GM12878 (cell line): ENCODE results near the gene ANKRD33. TPM values are rescaled to one million over a fixed set of nuclear protein-coding genes. Genes with fewer than 3 reads are reported as not detected.

ENCODE experiments used
- ATAC-seq: fragments of 200-7000 bp; cut with Tn5 transposase; 3 replicates; pipeline ENCODE4 v1.9.1; 2020; ENCODE audit warnings: mild to moderate bottlenecking, moderate library complexity
- BruUV-seq: library from RNA; stranded (reverse); fragments of 400-500 nt; replicated peaks from 2 replicates; lab custom pipeline; 2021; lab: Mats Ljungman, UMichigan
- CTCF ChIA-PET: fragments of 300-600 bp; sonication (Branson Sonifier 250); formaldehyde crosslinking; extraction: SDS; loops from one replicate; lab custom pipeline; 2021; ENCODE audit warnings: inconsistent platforms; lab: Yijun Ruan, JAX
- POLR2A ChIA-PET: fragments of 350-600 bp; formaldehyde crosslinking; extraction: SDS; loops from one replicate; lab custom pipeline; 2021; ENCODE audit warnings: inconsistent platforms; lab: Charles Lee
- RAD21 ChIA-PET: fragments of 300-600 bp; sonication (Branson Sonifier 250); formaldehyde crosslinking; loops from one replicate; lab custom pipeline; 2023; ENCODE audit warnings: antibody characterized with exemption; ENCODE audit not compliant: unreplicated experiment; lab: Charles Lee
- SMC1A ChIA-PET: fragments of 300-600 bp; sonication (Branson Sonifier 250); formaldehyde crosslinking; loops from one replicate; lab custom pipeline; 2023; ENCODE audit not compliant: unreplicated experiment, uncharacterized antibody; lab: Charles Lee
- DNase-seq: peaks from one replicate; pipeline ENCODE4 v3.0.0-alpha.2; 2011; ENCODE audit warnings: low read depth, low spot score
- FAIRE-seq: peaks from 3 replicates; lab custom pipeline; 2011; peaks lifted over from hg19 to GRCh38; lab: Jason Lieb, UNC
- H2AFZ ChIP-seq: 2 replicates; pipeline ENCODE4 v1.6.0; 2011; ENCODE audit warnings: low read depth, low read length, control low read depth; ENCODE audit not compliant: control insufficient read depth
- H3K27ac ChIP-seq: 2 replicates; pipeline ENCODE4 v1.5.1; 2011; ENCODE audit warnings: control low read depth; ENCODE audit not compliant: control insufficient read depth, insufficient read depth
- H3K27me3 ChIP-seq, 2 experiments: replicated peaks in 1 of 2; 2 replicates each; pipeline versions ENCODE4 v1.6.0 to v1.6.1; 2011; ENCODE audit warnings: low read length in 1 of 2; ENCODE audit not compliant: control insufficient read depth in 2 of 2, insufficient read depth in 2 of 2
- H3K36me3 ChIP-seq, 2 experiments: 2 replicates each; pipeline ENCODE4 v1.5.1; 2011; ENCODE audit warnings: low read length in 1 of 2; ENCODE audit not compliant: control insufficient read depth in 2 of 2, insufficient read depth in 2 of 2
- H3K4me1 ChIP-seq: 2 replicates; pipeline ENCODE4 v1.6.1; 2011; ENCODE audit warnings: mild to moderate bottlenecking, low read length, moderate library complexity, mixed read lengths; ENCODE audit not compliant: control insufficient read depth, insufficient read depth
- H3K4me2 ChIP-seq: 2 replicates; pipeline ENCODE4 v1.6.0; 2011; ENCODE audit warnings: control low read depth; ENCODE audit not compliant: control insufficient read depth, insufficient read depth
- H3K4me3 ChIP-seq: fragments of 200-600 bp; sonication (generic); 2 replicates; pipeline ENCODE4 v1.5.1; 2016
- H3K79me2 ChIP-seq: 2 replicates; pipeline ENCODE4 v1.6.0; 2011; ENCODE audit warnings: low read length; ENCODE audit not compliant: control insufficient read depth, insufficient read depth
- H3K9ac ChIP-seq: 2 replicates; pipeline ENCODE4 v1.8.0; 2011; ENCODE audit warnings: low read length, control low read depth, mixed read lengths; ENCODE audit not compliant: control insufficient read depth, insufficient read depth
- H3K9me3 ChIP-seq: replicated peaks from 3 replicates; pipeline ENCODE4 v1.5.1; 2011; ENCODE audit warnings: mild to moderate bottlenecking, low read length; ENCODE audit not compliant: control insufficient read depth, insufficient read depth
- H4K20me1 ChIP-seq: 2 replicates; pipeline ENCODE4 v1.6.0; 2011; ENCODE audit not compliant: control insufficient read depth, insufficient read depth
- BMI1 ChIP-seq: fragments of 450-650 bp; IDR thresholded peaks from 2 replicates; pipeline ENCODE4 v1.6.1; 2016; ENCODE audit warnings: mild to moderate bottlenecking, moderate library complexity, borderline replicate concordance
- BRCA1 ChIP-seq: IDR thresholded peaks from 2 replicates; pipeline ENCODE4 v1.6.1; 2011; ENCODE audit warnings: low read depth, low read length, improper control_type of control experiment
- CBX5 ChIP-seq: sonication (generic); IDR thresholded peaks from 2 replicates; pipeline ENCODE4 v1.6.1; 2016; ENCODE audit warnings: low read depth, moderate library complexity, mild to moderate bottlenecking, inconsistent platforms
- CEBPB ChIP-seq, 2 experiments: fragments of 150-350 bp in 1 of 2; IDR thresholded peaks; 2 replicates each; pipeline ENCODE4 v1.6.1; 2012 to 2014; ENCODE audit warnings: low read depth in 2 of 2, low read length in 2 of 2, borderline replicate concordance in 1 of 2, inconsistent platforms in 1 of 2
- CHD1 ChIP-seq: IDR thresholded peaks from 2 replicates; pipeline ENCODE4 v1.6.1; 2012; ENCODE audit warnings: low read depth, low read length, improper control_type of control experiment
- MXI1 ChIP-seq: fragments of 150-350 bp; IDR thresholded peaks from 2 replicates; pipeline ENCODE4 v1.6.1; 2011; ENCODE audit warnings: low read depth, mild to moderate bottlenecking, inconsistent platforms, low read length, improper control_type of control experiment
- NFXL1 ChIP-seq: fragments of 450-650 bp; IDR thresholded peaks from 2 replicates; pipeline ENCODE4 v1.6.1; 2017; ENCODE audit warnings: antibody characterized with exemption, mild to moderate bottlenecking, borderline replicate concordance
- NRF1 ChIP-seq: conservative IDR thresholded peaks from 2 replicates; pipeline ENCODE4 v1.6.1; 2011; ENCODE audit warnings: mild to moderate bottlenecking, low read depth, low read length, improper control_type of control experiment
- POU2F2 ChIP-seq: IDR thresholded peaks from 3 replicates; pipeline ENCODE4 v1.6.1; 2011; ENCODE audit warnings: low read depth, mild to moderate bottlenecking, low read length, borderline replicate concordance
- RBBP5 ChIP-seq: fragments of 200-600 bp; sonication (generic); conservative IDR thresholded peaks from 2 replicates; pipeline ENCODE4 v1.6.1; 2016
- SKIL ChIP-seq: fragments of 450-650 bp; IDR thresholded peaks from 2 replicates; pipeline ENCODE4 v1.6.1; 2017; ENCODE audit warnings: mild to moderate bottlenecking, low read depth, inconsistent platforms; ENCODE audit not compliant: poor library complexity, severe bottlenecking
- ZBTB40 ChIP-seq: fragments of 450-650 bp; IDR thresholded peaks from 2 replicates; pipeline ENCODE4 v1.6.1; 2016; ENCODE audit warnings: mild to moderate bottlenecking, moderate library complexity, borderline replicate concordance
- ZNF622 ChIP-seq: fragments of 450-650 bp; IDR thresholded peaks from 2 replicates; pipeline ENCODE4 v1.6.1; 2017; ENCODE audit warnings: mild to moderate bottlenecking, inconsistent platforms
- WGBS: methylation state at CpG from one replicate; pipeline ENCODE4 v1.1.6; 2016; ENCODE audit warnings: low lambda C conversion rate; ENCODE audit not compliant: insufficient replicate concordance, insufficient coverage; ENCODE audit errors: missing lambda C conversion rate; 5-methylcytosine and 5-hydroxymethylcytosine counted together
- in situ Hi-C: fragments of 300-500 bp; cut with MboI; formaldehyde crosslinking; loops from 9 replicates; pipeline ENCODE4 v1.14.3; 2018; ENCODE audit warnings: mixed read lengths
- intact Hi-C: fragments of 100-400 bp; cut with micrococcal nuclease; formaldehyde crosslinking; loops from one replicate; pipeline ENCODE4 v1.14.2; 2022; ENCODE audit not compliant: unreplicated experiment
- polyA plus RNA-seq, 11 experiments: library from polyadenylated mRNA; depleted of rRNA in 4 of 11; unstranded in 6 of 11; stranded (reverse) in 5 of 11; fragments of >200 nt; fragmentation: Nextera tagmentation in 4 of 11; fragmentation: Illumina TruSeq in 1 of 11; extraction: Ambion mirVana in 4 of 11; extraction: Trizol in 1 of 11; gene quantifications; 1 replicate in 1 of 11; 2 replicates in 10 of 11; pipeline versions ENCODE4 v1.2.1 to v1.2.3, GENCODE V29; 2011 to 2016; ENCODE audit warnings: inconsistent platforms in 2 of 11, missing spikeins in 2 of 11, low read depth in 1 of 11
- total RNA-seq, 4 experiments: library from RNA; depleted of rRNA in 3 of 4; stranded (reverse); fragments of >200 nt in 3 of 4; fragmentation: Illumina TruSeq in 1 of 4; extraction: Trizol in 1 of 4; gene quantifications; 2 replicates each; pipeline versions ENCODE4 v1.2.1 to v1.2.3, GENCODE V29; 2013 to 2021
- TF ChIP-seq, protein P1 (sequence below): IDR thresholded peaks from 2 replicates; pipeline ENCODE4 v1.6.1; 2012; ENCODE audit warnings: low read depth, low read length, improper control_type of control experiment
- TF ChIP-seq, protein P2 (sequence below): fragments of 450-650 bp; IDR thresholded peaks from 2 replicates; pipeline ENCODE4 v1.6.1; 2017; ENCODE audit warnings: low read depth, mild to moderate bottlenecking, moderate library complexity

The ANKRD33 gene
- total and polyA plus RNA-seq, 10 of the 15 experiments (the other 5 are each of a cell fraction or from before 2014, with no cell fraction given): not detected

DNA sequence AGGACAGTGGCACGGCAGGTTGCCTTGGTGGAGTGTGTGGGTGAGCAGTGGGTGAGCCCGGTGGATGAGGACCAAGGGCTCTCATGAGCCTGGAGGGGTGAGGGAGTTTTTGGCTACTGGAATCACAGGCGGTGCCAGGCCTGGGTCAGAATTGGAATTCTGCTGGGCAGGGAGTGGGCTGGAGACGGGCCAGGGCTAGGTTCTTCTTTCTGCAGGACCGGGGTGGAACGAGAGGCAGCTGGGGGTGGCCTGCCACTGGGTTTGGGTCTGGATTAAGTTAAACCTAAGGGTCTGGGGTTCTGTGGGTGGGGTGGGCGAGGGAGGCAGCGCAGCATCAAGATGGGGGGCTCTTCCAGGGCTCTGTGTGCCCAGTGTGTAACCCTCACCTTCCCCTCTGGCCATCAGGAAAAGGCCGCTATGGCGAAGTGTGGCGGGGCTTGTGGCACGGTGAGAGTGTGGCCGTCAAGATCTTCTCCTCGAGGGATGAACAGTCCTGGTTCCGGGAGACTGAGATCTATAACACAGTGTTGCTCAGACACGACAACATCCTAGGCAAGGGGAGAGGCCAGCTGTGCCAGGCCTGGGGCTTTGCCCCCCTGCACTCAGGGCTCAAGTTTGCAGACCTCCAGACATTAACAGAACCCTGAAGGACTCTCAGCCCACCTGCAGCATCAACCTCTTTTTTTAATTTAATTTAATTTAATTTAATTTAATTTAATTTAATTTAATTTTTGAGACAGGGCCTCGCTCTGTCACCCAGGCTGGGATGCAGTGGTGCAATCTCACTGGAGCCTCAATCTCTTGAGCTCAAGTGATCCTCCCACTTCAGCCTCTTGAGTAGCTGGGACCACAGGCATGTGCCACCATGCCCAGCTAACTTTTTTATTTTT lies 26.4 kb downstream of the ANKRD33 start:
- H3K79me2 ChIP-seq: no peaks in the 10 kb centered on the region
- FAIRE-seq (no peak), DNase-seq (no peak), ATAC-seq (no peak)
- WGBS: 37% methylated on average over 16 of the region's 17 CpGs
- H3K27me3 ChIP-seq: peaks cover 1 to 4% of the 10 kb centered on the region in 2 experiments; a peak in 3 of 4 replicates
- H3K4me1 ChIP-seq: peaks cover 14% of the 10 kb centered on the region
- SMC1A ChIA-PET: interaction anchor here (1.2 kb wide), 1 partner anchor 63 kb away, joined by 3 read pairs; no protein-coding TSS in a partner anchor
- BruUV-seq: no TSS peak
- POLR2A ChIA-PET: no interaction called here
- intact Hi-C loops (no loop called here), in situ Hi-C loops (no loop called here)
- H3K9me3 ChIP-seq: no peaks in the 10 kb centered on the region
- CTCF ChIA-PET: interaction anchor here (1.3 kb wide), 1 partner anchor 67 kb away, joined by 3 read pairs; no protein-coding TSS in a partner anchor
- no peaks in the 10 kb centered on the region for H3K36me3 ChIP-seq
- H3K4me2 ChIP-seq: no peak overlapping the region
- H3K4me3 ChIP-seq: no peak overlapping the region
- H3K27ac ChIP-seq: no peak overlapping the region
- H3K9ac ChIP-seq: no peak overlapping the region
- H4K20me1 ChIP-seq: no peaks in the 10 kb centered on the region
- RAD21 ChIA-PET: interaction anchor here (0.6 kb wide), 1 partner anchor 97 kb away, joined by 3 read pairs; no protein-coding TSS in a partner anchor
- H2AFZ ChIP-seq: no peak overlapping the region
- TF ChIP-seq NFXL1 (no peak), BMI1 (no peak), ZNF622 (no peak), ZBTB40 (no peak), CEBPB (IDR thresholded peaks at IDR 0.05; ENCODE audit: borderline replicate concordance in 1 of 2, low read depth in 2 of 2, low read length in 2 of 2) (no peak), NRF1 (no peak), CHD1 (no peak), POU2F2 (no peak), BRCA1 (no peak), RBBP5 (no peak), SKIL (no peak), CBX5 (no peak), MXI1 (no peak)
- TF ChIP-seq, protein P1, sequence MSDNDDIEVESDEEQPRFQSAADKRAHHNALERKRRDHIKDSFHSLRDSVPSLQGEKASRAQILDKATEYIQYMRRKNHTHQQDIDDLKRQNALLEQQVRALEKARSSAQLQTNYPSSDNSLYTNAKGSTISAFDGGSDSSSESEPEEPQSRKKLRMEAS: no peak
- TF ChIP-seq, protein P2, sequence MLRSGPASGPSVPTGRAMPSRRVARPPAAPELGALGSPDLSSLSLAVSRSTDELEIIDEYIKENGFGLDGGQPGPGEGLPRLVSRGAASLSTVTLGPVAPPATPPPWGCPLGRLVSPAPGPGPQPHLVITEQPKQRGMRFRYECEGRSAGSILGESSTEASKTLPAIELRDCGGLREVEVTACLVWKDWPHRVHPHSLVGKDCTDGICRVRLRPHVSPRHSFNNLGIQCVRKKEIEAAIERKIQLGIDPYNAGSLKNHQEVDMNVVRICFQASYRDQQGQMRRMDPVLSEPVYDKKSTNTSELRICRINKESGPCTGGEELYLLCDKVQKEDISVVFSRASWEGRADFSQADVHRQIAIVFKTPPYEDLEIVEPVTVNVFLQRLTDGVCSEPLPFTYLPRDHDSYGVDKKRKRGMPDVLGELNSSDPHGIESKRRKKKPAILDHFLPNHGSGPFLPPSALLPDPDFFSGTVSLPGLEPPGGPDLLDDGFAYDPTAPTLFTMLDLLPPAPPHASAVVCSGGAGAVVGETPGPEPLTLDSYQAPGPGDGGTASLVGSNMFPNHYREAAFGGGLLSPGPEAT: no peak
